SIG-M5 treated with dmso at 0.1 percent for 504 hours (cell line): ENCODE data around the gene AFAP1.

Experiments
- DNase-seq: peaks from one replicate; lab custom pipeline; 2025; ENCODE audit not compliant: unreplicated experiment; lab: John Stamatoyannopoulos, UW

AFAP1 gene

DNA sequence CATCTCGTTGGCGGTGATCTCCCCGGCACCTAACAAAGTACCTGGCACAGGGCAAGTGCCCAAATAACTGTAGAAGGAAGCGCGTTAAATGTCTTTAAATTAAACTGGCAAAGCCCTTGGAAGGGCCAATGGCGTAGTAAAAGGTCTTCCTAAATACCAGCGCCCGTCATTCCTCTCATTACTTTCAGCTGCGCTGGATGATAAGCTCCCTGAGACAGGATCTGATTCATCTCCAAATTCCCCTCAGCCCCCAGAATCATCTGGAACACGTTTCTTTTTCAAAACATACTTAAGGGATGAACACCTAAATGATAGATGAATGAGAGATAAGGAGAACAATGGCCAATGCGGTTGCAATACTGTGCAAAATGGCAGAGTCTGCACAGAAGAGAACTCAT, 95.1 kb downstream of the AFAP1 start:
- DNase-seq, result no peak

DNA sequence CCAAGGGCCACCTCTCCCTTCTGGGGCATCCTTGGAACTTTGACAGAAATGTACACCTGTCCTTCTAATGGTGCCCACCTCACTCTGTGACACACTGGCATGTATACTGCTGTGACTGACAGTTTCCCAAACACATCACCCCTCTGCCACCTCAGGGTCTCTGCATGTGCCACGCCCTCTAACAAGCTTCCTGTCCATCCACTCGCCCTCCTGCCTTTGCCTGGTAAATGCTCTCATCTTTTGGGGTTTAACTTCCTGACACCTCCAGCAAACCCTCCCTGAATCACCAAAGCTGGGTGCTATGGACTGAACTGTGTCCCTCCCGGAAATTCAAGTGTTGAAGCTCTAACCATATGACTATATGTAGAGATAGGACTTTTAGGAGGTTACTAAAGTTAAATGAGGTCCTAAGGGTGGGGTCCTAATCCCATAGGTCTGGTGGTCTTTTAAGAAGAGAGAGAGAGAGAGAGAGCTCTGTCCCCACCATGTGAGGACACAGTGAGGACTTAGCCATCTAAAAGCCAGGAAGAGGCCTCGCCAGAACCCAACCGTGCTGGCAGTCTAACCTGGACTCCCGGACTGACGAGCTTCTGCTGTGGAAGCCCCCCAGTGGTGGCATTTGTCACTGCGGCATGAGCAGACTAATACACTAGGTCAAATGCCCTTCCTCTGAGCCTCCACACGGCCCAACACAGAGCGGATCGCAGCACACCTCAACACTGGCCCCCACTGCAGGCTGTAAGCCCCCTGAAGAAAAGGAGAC, 95.6 kb downstream of the AFAP1 start:
- DNase-seq, result peak; percentile 29

DNA sequence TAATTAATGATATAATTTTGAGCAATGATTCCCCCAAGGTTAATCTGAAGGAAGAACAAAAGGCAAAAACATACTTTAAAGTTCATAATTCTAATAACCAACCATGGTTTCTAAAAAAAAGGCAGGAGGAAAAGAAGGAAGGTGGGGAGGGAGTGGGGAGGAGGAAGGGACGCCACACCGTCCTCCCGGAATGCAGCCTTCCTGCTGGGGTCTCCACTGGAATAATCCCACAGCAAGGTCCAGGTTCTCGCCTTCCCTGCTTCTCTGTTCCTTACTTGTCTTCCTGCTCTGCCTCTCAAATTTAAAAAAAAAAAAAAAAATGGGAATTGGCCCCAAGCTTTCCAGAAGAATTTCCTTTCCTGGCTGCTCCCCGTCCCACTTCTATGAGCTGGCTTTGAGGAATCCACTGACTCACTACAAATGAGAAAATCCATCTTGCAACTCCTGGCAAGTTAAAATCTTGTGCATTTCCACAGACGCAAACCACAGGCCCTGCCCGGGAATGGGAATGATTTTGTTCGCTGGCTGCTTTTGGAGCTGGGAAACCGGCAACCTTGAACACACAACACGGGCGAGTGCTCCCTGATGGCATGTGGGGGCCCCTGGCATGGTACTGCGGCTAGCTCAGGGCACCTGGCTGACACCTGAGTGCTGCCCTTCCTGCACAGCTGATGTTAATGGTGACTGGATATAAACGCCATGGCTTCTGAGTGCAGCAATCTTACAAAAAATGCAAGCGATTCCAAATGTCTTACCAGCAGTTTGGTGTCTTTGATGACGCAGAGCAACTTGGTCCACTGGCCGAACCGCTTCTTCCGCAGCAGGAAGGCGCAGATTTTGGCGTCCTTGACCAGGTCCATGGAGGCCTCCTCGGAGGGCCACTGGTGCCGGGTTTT, 97.0 kb downstream of the AFAP1 start:
- no peak for DNase-seq

DNA sequence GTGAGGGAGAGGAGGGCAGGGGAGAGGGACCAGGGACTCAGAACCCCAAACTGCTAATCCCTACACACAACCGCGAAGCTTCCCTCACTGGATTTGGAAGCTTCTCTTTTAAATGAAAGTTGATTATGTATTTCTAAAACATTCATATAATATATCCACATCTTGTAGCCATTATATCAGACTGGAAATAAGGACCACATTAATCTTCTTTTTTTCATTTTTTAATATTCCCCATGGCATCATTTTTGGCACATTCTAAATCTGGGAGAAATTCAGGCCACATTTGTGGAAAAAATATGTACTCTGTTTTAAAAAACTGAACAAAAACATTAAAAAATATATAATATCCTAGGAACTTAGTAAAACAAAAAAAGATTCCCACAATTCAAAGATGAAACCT, 97.8 kb downstream of the AFAP1 start:
- DNase-seq, result no peak

DNA sequence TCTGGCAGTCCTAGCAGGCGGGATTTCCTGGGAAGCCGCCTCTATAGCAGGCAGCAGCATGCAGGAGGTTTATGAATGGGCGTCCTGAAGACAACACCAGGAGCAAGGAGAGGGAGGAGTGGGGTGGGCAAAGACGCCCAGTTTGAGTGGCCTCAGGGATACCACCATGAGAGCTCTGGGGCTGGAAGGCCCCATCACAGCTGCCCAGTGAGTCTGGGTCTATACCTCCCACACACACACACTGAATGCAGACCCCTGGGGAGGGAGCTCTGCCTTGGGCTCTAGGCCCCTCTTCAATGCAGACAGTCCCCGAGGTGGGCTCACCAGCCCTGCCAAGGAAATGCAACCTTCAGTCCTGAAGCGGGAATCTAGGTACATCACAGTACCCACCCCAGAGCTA, 98.6 kb downstream of the AFAP1 start:
- DNase-seq, result no peak

DNA sequence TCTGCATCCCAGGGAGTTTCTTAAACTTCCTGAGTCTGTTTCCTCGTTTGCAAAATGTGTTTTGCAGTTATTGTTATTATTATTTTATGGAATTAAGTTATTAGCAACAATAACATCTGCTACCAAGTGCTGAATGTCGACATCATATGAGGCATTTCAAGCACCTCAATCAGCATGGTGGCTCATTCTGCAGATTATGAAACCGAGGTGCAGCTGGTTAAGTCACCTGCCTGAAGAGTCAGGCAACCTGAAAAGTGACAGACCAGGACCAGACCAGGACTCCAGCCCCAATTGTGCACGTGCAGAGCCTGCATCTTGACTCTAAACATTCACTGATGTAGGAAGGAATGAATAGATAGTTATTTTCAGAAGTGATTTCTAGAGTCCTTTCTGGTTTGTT, 99.8 kb downstream of the AFAP1 start:
- no peak for DNase-seq

DNA sequence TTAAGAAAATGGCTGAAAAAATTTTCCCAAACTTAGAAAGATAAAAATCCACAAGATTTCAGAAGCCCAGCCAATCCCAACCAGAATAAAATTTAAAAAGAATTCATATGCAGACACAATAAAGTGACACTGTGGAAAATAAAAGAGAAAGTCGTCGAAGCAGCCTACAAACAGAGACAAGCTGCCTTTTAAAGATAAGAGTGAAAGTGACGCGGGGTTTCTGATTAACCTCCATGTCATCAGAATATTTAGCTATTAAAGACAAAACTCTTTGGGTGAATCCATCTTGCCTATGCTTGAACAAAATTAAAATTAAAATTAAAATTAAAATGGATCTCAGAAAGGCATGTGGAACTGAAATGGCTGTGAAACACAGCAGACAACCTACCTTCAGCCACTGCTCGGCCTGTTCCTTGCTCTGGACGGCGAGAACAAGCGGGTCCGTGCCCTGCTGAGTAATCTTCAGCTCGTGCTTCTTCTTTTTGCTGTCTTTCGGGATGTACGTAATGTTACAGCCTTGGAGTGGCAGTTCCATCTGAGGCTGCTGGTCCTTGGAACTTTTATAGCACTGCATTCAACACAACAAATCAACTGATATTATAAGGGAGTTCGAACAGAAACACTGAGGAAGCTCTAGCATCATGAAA, 101.4 kb downstream of the AFAP1 start:
- DNase-seq, result no peak

DNA sequence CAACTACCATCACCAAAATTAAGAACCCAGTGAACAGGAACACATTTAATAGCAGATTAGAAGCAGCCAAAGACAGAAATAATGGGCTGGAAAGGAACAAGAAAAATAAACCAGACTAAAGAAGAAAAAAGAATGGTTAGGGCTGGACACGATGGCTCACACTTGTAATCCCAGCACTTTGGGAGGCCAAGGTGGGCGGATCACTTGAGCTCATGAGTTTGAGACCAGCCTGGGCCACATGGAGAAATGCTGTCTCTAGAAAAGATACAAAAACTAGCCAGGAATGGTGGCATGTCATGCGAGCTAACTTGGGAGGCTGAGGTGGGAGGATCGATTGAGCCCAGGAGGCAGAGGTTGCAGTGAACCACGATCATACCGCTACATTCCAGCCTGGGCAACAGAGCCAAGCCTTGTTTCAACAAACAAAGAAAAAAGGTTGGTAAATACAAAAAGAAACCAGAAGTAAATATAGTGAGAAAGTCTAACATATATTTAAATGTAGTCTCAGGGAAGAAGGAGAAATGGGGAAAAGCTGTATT, 102.0 kb downstream of the AFAP1 start:
- DNase-seq, result no peak

DNA sequence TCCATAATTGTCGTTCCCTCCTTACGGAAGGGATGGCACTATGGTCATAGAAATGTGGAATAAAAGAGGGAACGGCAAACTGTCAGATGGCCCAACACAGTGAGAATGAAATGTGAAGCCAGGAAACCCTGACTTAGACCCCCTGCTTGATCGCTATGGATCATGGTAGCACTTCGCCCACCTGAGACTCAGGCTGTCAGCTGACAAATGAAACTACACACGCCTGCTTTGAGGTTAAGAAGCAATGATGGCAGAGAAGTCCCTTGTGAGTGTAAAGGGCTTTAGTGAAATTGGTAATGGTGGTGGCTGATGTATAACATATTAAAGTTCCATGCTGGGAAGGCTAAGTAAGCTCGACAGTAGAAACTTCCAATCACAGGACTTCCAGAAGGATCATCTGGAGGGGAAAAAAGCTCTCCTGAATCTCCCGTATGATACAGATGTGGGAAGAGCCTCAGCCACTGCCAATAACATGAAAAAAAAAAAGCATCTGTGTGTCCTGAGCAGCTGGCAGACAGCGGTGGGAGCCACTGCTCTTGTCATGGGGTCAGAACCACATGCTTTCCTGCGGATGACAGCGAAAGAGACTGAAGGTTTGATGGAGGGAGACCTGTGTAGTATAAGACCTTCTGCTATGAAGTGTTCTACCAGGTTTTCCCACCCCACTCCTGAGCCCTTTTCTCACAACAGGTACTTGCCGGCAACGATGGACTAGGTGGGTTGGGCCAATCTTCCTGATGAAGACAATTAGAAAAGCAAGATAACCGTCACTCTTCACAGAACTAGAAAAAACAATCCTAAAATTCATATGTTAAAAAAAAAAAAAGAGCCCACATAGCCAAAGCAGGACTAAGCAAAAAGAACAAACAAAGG, 107.6 kb downstream of the AFAP1 start:
- no peak for DNase-seq

DNA sequence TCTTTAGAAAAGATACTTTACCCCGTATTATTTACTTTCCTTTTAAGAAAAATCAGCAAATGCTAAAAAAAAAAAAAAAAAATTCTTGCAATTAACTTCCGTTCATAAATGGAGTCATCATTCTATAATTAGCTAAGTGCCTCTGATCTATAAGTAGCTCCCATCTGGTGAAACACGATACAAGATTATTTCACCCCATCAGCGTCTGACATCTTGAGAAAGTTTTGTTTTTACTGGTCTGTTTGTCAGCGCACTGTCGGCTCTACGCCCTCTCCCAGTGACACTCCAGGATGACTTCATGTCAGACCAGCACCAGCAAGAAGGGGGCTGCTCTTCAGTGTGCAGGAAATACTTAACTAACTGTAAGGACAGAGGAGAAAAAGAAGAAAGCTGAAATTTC, 108.3 kb downstream of the AFAP1 start:
- peak; percentile 69 for DNase-seq

DNA sequence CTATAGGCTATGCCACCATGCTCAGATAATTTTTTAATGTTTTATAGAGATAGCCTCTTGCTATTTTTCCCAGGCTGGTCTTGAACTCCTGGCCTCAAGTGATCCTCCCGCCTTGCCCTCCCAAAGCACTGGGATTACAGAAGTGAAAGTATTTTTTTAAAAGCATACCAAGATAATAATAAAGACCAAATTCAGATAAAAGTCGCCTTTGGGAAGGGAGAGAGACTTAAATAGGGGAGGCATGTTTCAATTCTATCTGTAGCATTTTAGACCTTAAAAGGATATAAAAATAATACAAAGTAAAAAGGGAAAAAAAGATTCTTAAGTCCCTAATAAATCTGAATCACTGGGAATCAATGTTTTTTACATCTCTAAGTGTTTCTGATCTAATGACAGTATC, 108.9 kb downstream of the AFAP1 start:
- DNase-seq, result no peak

DNA sequence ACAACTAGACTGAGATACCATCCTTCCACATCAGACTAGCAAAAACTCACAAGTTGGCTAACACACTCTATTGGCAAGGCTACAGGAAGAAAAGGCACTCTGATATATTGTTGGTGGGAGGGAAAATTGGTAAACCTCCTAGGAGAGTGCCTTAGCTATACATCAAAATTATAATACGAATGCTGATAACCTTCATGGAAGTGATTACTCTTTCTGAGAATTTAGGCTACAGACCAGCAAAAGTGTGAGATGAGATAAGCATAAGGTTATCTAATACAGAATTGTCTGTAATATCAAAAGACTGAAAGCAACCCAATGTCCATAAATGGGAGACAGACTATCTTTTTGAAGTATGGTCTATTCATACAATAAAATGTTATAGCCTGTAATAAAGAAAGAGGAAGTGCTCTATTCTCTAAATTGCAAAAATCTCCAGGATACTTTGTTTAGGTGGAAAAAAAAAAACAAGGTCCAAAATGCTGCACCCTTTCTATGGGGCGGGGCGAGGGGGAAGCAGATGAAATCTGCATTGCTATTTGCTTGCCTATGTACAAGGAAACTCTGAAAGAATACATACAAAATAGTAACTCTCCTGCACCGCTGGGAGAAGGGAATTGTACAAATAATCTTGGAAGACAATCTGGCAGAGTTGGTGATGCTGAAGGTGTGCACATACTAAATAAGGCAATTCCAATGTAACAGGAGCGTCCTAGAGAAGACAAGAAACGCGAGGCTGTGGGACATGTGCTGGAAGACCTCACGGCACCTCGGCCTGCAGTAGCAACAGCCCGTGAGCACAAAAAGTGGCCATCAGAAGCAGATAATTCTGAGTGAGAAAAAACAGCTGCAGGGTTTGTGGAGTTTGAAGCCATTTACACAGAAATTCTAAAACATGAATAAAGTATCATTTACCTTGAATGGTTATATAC, 109.7 kb downstream of the AFAP1 start:
- no peak for DNase-seq

DNA sequence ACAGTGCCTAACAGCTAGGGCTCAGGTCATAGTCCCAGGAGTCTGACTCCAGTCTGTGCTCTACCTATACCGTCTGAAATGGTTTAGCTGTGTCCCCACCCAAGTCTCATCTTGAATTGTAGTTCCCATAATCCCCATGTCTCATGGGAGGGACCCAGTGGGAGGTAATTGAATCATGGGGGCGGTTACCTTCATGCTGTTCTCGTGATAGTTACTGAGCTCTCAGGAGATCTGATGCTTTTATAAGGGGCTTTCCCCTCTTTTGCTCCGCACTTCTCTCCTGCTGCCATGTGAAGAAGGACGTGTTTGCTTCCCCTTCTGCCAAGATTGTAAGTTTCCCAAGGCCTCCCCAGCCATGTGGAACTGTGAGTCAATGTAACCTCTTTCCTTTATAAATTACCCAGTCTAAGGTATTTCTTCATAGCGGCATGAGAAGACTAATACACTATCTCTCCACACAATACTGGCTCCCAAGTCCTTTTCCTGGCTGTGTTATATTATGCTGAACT, 110.8 kb downstream of the AFAP1 start:
- no peak for DNase-seq

DNA sequence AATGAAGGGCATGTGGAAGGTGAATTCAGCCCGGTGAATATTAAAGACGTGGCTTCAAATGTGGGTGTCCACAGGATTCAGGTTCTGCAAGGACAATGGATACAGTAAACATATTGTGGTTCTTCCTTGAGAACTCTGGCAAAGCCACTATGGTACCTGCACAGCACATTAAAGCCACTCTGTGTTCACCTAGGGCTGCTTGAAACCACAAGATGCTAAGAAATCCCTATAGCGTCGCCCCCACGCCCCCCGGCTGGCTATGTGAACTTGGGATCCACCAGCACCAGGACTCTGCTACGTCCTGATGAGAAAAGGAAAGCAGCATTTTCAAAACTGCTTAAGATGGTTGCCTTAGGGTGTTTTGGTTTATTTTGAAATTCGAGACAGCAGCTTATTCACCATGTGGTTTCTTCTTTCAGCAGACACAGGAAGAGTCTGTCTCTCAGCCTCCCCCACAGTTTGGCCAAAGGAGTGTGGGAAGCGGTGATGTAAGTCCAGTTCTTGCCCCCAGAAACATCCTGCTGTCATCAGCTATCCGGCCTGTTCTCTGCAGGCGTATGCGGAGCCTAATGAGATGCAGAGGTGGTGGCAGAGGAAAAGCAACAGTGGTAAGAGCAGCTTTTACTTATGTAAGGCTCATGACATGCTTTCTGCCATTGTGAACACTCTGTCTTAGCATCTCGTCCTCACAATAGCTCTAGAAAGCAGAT, 111.5 kb downstream of the AFAP1 start:
- peak; percentile 85 for DNase-seq

DNA sequence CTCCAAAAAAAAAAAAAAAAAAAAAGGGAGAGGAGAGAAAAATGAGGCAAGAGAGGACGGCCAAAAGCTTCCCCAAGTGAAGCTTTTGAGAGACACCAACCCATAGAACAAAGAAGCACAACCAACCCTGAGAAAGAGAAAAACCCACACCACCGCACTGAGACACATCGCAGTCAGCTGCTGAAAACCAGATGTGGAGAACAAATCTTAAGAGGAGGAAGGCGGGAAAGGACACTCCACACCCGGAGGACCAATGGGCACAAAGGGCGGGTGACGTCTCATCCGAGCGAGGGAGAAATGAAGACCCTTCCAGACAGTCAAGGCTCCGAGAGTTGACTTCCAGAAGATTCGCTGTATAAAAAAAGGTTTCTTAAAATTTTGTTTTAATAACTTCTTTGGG, 112.1 kb downstream of the AFAP1 start:
- DNase-seq, result no peak

DNA sequence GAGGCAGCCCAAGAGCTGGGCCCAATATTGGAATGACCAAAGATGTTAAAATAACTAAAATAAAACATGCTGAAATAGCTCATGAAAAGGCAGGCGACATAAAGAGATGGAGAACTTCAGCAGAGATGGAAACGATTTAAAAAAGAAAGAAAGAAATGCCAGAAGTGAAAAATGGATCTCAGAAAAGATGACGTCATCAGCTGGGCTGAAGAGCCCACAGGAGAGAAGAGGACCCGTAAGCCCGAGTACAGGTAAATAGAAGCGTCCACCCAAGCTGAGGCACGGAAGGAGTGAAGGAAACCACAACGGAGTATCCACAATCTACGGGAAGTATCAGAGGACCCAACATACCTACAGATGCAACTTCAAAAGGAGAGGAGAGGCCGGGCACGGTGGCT, 112.8 kb downstream of the AFAP1 start:
- DNase-seq, result no peak

DNA sequence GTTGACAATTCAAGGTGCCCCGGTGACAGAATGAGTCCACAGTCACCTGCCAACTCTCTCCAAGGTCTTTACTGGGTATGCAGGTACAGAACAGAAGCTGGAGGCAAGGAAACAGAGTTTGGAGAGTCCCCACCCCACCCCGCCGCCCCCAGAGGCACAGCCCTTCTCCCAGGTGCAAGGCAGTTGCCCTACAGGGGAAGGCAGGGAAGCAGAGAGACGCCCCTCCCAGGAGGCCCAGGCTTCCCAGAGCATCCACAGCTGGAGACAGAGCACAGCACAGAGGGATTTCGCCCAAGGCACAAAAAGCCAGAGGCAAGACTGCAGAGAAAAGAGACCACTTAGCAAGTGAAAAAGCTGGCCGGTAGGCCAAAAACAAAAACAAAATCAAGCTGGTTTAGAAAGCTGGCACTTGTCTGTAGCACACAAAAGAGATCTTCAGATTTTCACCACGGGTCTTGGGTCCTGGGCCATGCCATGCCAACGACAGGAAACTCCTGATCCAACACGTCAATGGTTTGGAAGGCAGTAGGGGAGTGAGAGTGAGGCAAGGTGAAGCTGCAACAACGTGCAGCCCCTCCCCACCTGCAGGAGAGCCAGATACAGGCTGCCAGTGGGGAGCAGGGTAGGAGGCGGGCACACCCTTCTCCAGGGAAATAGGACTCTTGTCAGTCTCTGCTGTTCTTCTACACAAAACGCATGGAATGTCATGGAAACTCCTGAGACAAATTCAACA, 113.3 kb downstream of the AFAP1 start:
- no peak for DNase-seq

DNA sequence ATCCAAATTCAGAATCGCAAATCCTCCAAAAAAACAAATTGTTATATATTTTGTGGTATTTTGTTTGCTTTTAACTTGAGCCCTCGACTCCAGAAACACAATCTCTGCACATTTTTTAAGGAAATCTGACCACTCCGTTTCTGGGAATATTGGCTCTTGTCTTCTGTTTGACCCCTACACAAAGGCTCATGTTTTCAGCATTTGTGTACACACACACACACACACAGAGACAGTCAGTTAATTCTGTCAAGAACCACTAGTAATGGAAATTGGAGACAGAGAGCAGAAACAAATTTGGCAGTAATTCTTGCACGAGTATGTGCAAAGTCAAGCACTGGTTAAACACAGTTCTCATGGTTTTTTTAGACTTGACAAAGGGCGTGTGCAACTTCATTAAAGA, 115.4 kb downstream of the AFAP1 start:
- no peak for DNase-seq
